Measurements from ENCODE around the gene DHFR. TPM values are rescaled to one million over a fixed set of nuclear protein-coding genes. Genes with fewer than 3 reads are reported as not detected.
"Not testable (repeated sequence)": the region's sequence is repeated elsewhere in the genome, so short reads cannot be mapped to it uniquely, and the experiment has no call there.

Gene DHFR
- total RNA-seq, 3 donors from 2014 or later = 6.9 to 22.4 (median 10.8) TPM

DNA sequence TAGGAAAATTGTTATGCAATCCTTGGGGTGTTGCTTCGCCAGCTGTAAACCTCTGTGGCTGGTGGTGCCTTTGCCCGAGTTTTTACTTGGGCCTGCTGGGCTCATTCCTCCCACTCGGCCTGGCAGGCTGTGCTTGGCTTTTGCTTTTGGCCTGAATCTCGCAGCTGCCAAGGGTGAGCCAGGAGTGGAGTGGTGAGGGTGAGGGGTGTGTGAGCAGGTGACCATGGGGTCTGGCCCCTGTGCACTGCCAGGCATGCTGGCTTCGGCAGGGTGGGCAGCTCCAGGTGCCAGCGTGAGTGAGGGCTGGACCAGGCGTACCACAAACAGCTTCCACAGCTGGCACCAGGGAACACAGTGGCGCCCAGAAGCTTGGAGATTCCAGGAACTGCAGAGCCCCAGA, 12.6 kb upstream of the DHFR start:
- Histone ChIP-seq H3K9me3 (no peaks in the 10 kb centered on the region), H3K4me1 (no peaks in the 10 kb centered on the region), H3K36me3 (no peaks in the 10 kb centered on the region), H3K27me3 (no peaks in the 10 kb centered on the region), H3K4me3 (no peak overlapping the region), H3K27ac (no peak overlapping the region)
- no peak for TF ChIP-seq POLR2A (IDR thresholded peaks at IDR 0.05)
- no peak for TF ChIP-seq POLR2AphosphoS5 (IDR thresholded peaks at IDR 0.05)
- TF ChIP-seq, protein P1, sequence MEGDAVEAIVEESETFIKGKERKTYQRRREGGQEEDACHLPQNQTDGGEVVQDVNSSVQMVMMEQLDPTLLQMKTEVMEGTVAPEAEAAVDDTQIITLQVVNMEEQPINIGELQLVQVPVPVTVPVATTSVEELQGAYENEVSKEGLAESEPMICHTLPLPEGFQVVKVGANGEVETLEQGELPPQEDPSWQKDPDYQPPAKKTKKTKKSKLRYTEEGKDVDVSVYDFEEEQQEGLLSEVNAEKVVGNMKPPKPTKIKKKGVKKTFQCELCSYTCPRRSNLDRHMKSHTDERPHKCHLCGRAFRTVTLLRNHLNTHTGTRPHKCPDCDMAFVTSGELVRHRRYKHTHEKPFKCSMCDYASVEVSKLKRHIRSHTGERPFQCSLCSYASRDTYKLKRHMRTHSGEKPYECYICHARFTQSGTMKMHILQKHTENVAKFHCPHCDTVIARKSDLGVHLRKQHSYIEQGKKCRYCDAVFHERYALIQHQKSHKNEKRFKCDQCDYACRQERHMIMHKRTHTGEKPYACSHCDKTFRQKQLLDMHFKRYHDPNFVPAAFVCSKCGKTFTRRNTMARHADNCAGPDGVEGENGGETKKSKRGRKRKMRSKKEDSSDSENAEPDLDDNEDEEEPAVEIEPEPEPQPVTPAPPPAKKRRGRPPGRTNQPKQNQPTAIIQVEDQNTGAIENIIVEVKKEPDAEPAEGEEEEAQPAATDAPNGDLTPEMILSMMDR (IDR thresholded peaks at IDR 0.05) = no peak
- DNase-seq (ENCODE audit: low spot score in 2 of 2) = no peak
- intact Hi-C loops (cut with DNase I; ENCODE audit: low total_unique reads) = no loop called here

- intact Hi-C loops (cut with DNase I; ENCODE audit: low total_unique reads) = no loop called here
- no peak for DNase-seq (ENCODE audit: low spot score in 2 of 2)
- Histone ChIP-seq H3K27ac (no peak overlapping the region), H3K27me3 (no peaks in the 10 kb centered on the region), H3K9me3 (no peaks in the 10 kb centered on the region), H3K4me3 (no peak overlapping the region), H3K36me3 (no peaks in the 10 kb centered on the region), H3K4me1 (no peaks in the 10 kb centered on the region)
- TF ChIP-seq POLR2AphosphoS5 (IDR thresholded peaks at IDR 0.05) = no peak
- TF ChIP-seq, protein P1 (IDR thresholded peaks at IDR 0.05) = no peak
- no peak for TF ChIP-seq POLR2A (IDR thresholded peaks at IDR 0.05)
Measured at GRCh38 chr5:80665057-80665456, 10.3 kb upstream of the DHFR start.

- Histone ChIP-seq H3K4me3 (no peak overlapping the region), H3K9me3 (no peaks in the 10 kb centered on the region), H3K27me3 (no peaks in the 10 kb centered on the region), H3K4me1 (no peaks in the 10 kb centered on the region), H3K36me3 (no peaks in the 10 kb centered on the region), H3K27ac (no peak overlapping the region)
- intact Hi-C loops (cut with DNase I; ENCODE audit: low total_unique reads) = no loop called here
- DNase-seq (ENCODE audit: low spot score in 2 of 2) = no peak
- TF ChIP-seq POLR2A (IDR thresholded peaks at IDR 0.05) = no peak
- TF ChIP-seq, protein P1 (IDR thresholded peaks at IDR 0.05) = no peak
- TF ChIP-seq POLR2AphosphoS5 (IDR thresholded peaks at IDR 0.05) = no peak
Measured at GRCh38 chr5:80662108-80662507, 7.3 kb upstream of the DHFR start.

DNA sequence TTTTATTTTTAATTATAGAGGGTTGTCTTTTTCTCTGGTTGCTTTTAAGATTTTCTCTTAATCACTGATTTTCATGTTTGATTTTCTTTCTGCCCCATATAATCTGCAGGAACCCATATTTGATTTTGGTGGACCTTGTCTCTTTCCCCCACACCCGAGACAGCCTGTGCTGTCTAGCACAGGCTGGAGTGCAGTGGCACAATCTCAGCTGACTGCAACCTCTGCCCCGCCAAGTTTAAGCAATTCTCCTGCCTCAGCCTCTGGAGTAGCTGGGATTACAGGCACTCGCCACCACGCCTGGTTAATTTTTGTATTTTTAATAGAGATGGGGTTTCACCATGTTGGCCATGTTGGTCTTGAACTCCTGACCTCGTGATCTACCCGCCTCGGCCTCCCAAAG, 5.9 kb upstream of the DHFR start:
- H3K27ac ChIP-seq; H3K27me3 ChIP-seq; intact Hi-C loops (cut with DNase I; ENCODE audit: low total_unique reads); H3K36me3 ChIP-seq; DNase-seq (ENCODE audit: low spot score in 2 of 2); H3K4me3 ChIP-seq; H3K9me3 ChIP-seq; H3K4me1 ChIP-seq: not testable (repeated sequence)

DNA sequence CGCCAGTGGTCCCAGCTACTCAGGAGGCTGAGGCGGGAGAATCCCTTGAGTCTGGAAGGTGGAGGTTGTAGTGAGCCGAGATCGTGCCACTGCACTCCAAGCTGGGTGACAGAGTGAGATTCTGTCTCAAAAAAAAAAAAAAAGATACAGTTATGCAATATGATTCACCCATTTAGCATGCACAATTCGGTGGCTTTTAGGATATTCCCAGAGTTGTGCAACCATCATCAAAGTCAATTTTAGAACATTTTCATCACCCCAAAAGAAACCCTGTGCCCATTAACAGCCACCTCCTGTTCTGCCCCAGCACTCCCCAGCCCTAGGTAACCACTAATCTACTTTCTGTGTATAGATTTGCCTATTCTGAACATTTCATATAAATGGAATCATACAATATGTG, 4.3 kb upstream of the DHFR start:
- H3K4me1 ChIP-seq = no peaks in the 10 kb centered on the region
- H3K9me3 ChIP-seq = no peaks in the 10 kb centered on the region
- no peak overlapping the region for H3K27ac ChIP-seq
- TF ChIP-seq, protein P1 (IDR thresholded peaks at IDR 0.05) = no peak
- TF ChIP-seq POLR2AphosphoS5 (IDR thresholded peaks at IDR 0.05) = no peak
- TF ChIP-seq POLR2A (IDR thresholded peaks at IDR 0.05) = no peak
- intact Hi-C loops (cut with DNase I; ENCODE audit: low total_unique reads) = no loop called here
- H3K36me3 ChIP-seq = no peaks in the 10 kb centered on the region
- no peak for DNase-seq (ENCODE audit: low spot score in 2 of 2)
- H3K27me3 ChIP-seq = no peaks in the 10 kb centered on the region
- H3K4me3 ChIP-seq = no peak overlapping the region

- no peak for TF ChIP-seq POLR2A (IDR thresholded peaks at IDR 0.05)
- TF ChIP-seq, protein P1 (IDR thresholded peaks at IDR 0.05) = no peak
- no peak for TF ChIP-seq POLR2AphosphoS5 (IDR thresholded peaks at IDR 0.05)
- intact Hi-C loops (cut with DNase I; ENCODE audit: low total_unique reads) = no loop called here
- peaks cover 3 to 7% of the 10 kb centered on the region in 2 donors for H3K4me1 ChIP-seq
- H3K27ac ChIP-seq = no peak overlapping the region
- H3K9me3 ChIP-seq = no peaks in the 10 kb centered on the region
- H3K4me3 ChIP-seq = no peak overlapping the region
- no peaks in the 10 kb centered on the region for H3K36me3 ChIP-seq
- DNase-seq (ENCODE audit: low spot score in 2 of 2) = no peak
- no peaks in the 10 kb centered on the region for H3K27me3 ChIP-seq
Measured at GRCh38 chr5:80656425-80656824, 1.6 kb upstream of the DHFR start.

Data from breast epithelium (tissue), 4 donors.